ENCODE data around the gene IGBP1. TPM values are rescaled to one million over a fixed set of nuclear protein-coding genes. Genes with fewer than 3 reads are reported as not detected.
"Not testable (repeated sequence)": the region's sequence is repeated elsewhere in the genome, so short reads cannot be mapped to it uniquely, and the experiment has no call there.

The IGBP1 gene
- polyA plus RNA-seq, 1 experiment: 68.3 TPM

- Histone ChIP-seq H3K4me3 (ENCODE audit: low read depth, low read length) (no peak overlapping the region), H3K36me3 (ENCODE audit: control insufficient read depth, insufficient read depth, low read length) (no peaks in the 10 kb centered on the region), H3K27me3 (ENCODE audit: control insufficient read depth, insufficient read depth, low read length) (no peaks in the 10 kb centered on the region)
- no peak for TF ChIP-seq CTCF (IDR thresholded peaks at IDR 0.05; ENCODE audit: insufficient read depth, low read depth, low read length)
- no peak for DNase-seq (ENCODE audit: low read depth)
- CTCF ChIA-PET: no interaction called here
- POLR2A ChIA-PET: no interaction called here
These were observed 15.5 kb upstream of the IGBP1 start for GRCh38 chrX:70117738-70118137.

GRCh38 chrX:70123014-70123413 is 10.2 kb upstream of the IGBP1 start:
- POLR2A ChIA-PET; H3K27me3 ChIP-seq (ENCODE audit: control insufficient read depth, insufficient read depth, low read length); H3K4me3 ChIP-seq (ENCODE audit: low read depth, low read length); DNase-seq (ENCODE audit: low read depth); H3K36me3 ChIP-seq (ENCODE audit: control insufficient read depth, insufficient read depth, low read length); CTCF ChIA-PET: not testable (repeated sequence)

- no peak for TF ChIP-seq CTCF (IDR thresholded peaks at IDR 0.05; ENCODE audit: insufficient read depth, low read depth, low read length)
- Histone ChIP-seq H3K4me3 (ENCODE audit: low read depth, low read length) (no peak overlapping the region), H3K27me3 (ENCODE audit: control insufficient read depth, insufficient read depth, low read length) (no peaks in the 10 kb centered on the region), H3K36me3 (ENCODE audit: control insufficient read depth, insufficient read depth, low read length) (no peaks in the 10 kb centered on the region)
- POLR2A ChIA-PET: no interaction called here
- CTCF ChIA-PET: no interaction called here
- no peak for DNase-seq (ENCODE audit: low read depth)
These were observed 8.6 kb upstream of the IGBP1 start for GRCh38 chrX:70124678-70125077.

GRCh38 chrX:70128071-70128470 is 5.2 kb upstream of the IGBP1 start:
- ChIA-PET CTCF (no interaction called here), POLR2A (no interaction called here)
- Histone ChIP-seq H3K4me3 (ENCODE audit: low read depth, low read length) (no peak overlapping the region), H3K27me3 (ENCODE audit: control insufficient read depth, insufficient read depth, low read length) (no peaks in the 10 kb centered on the region), H3K36me3 (ENCODE audit: control insufficient read depth, insufficient read depth, low read length) (no peaks in the 10 kb centered on the region)
- no peak for DNase-seq (ENCODE audit: low read depth)
- no peak for TF ChIP-seq CTCF (IDR thresholded peaks at IDR 0.05; ENCODE audit: insufficient read depth, low read depth, low read length)

- DNase-seq (ENCODE audit: low read depth): no peak
- CTCF ChIA-PET: no interaction called here
- POLR2A ChIA-PET: no interaction called here
- Histone ChIP-seq H3K36me3 (ENCODE audit: control insufficient read depth, insufficient read depth, low read length) (no peaks in the 10 kb centered on the region), H3K27me3 (ENCODE audit: control insufficient read depth, insufficient read depth, low read length) (no peaks in the 10 kb centered on the region), H3K4me3 (ENCODE audit: low read depth, low read length) (no peak overlapping the region)
- no peak for TF ChIP-seq CTCF (IDR thresholded peaks at IDR 0.05; ENCODE audit: insufficient read depth, low read depth, low read length)
These were observed 3.4 kb upstream of the IGBP1 start for GRCh38 chrX:70129816-70130215.

- POLR2A ChIA-PET: no interaction called here
- CTCF ChIA-PET: interaction anchor here (0.6 to 2.0 kb wide), 4 partner anchors 11 to 163 kb away, joined by 3 to 10 read pairs (median 5); no protein-coding TSS in a partner anchor
- no peak for DNase-seq (ENCODE audit: low read depth)
- no peak for TF ChIP-seq CTCF (IDR thresholded peaks at IDR 0.05; ENCODE audit: insufficient read depth, low read depth, low read length)
- Histone ChIP-seq H3K36me3 (ENCODE audit: control insufficient read depth, insufficient read depth, low read length) (no peaks in the 10 kb centered on the region; the same call in 1 of the 2 replicates), H3K4me3 (ENCODE audit: low read depth, low read length) (no peak overlapping the region), H3K27me3 (ENCODE audit: control insufficient read depth, insufficient read depth, low read length) (no peaks in the 10 kb centered on the region)
These were observed 1.0 kb upstream of the IGBP1 start for GRCh38 chrX:70132224-70132623.

Measured in BJ (cell line).